Common myeloid progenitor, CD34-positive (primary cell): ENCODE measurements around the gene JAML.

Experiments used
- CTCF ChIA-PET: fragments of 350-600 bp; sonication (Branson Sonifier 250); formaldehyde crosslinking; loops from one replicate; lab custom pipeline; 2021; ENCODE audit warnings: antibody characterized with exemption; lab: Charles Lee
- POLR2A ChIA-PET: fragments of 350-600 bp; sonication (Branson Sonifier 250); formaldehyde crosslinking; loops from one replicate; lab custom pipeline; 2021; ENCODE audit warnings: antibody characterized with exemption; lab: Charles Lee
- DNase-seq, 3 donors: peaks; one replicate each; pipeline versions ENCODE4 v3.0.0 to v3.0.0-alpha.2; 2013
- H3K27ac ChIP-seq, 2 experiments: 1 replicate in 1 of 2; 2 replicates in 1 of 2; pipeline ENCODE4 v1.7.0; 2013; ENCODE audit warnings: inconsistent platforms in 2 of 2, low read length in 2 of 2, mild to moderate bottlenecking in 2 of 2, low read depth in 1 of 2, moderate library complexity in 1 of 2; ENCODE audit not compliant: severe bottlenecking in 2 of 2, insufficient read depth in 1 of 2, poor library complexity in 1 of 2
- H3K27me3 ChIP-seq, 5 experiments: replicated peaks in 2 of 5; 1 replicate in 3 of 5; 2 replicates in 2 of 5; pipeline versions ENCODE4 v1.6.1 to v1.7.0; 2013; ENCODE audit warnings: low read length in 4 of 5, mild to moderate bottlenecking in 2 of 5, moderate library complexity in 2 of 5, inconsistent platforms in 1 of 5; ENCODE audit not compliant: insufficient read depth in 5 of 5, control insufficient read depth in 4 of 5
- H3K36me3 ChIP-seq, 4 experiments: 1 replicate in 2 of 4; 2 replicates in 2 of 4; pipeline versions ENCODE4 v1.6.1 to v1.7.0; 2013; ENCODE audit warnings: low read length in 3 of 4, control low read depth in 1 of 4, mild to moderate bottlenecking in 1 of 4; ENCODE audit not compliant: control insufficient read depth in 4 of 4, insufficient read depth in 4 of 4
- H3K4me1 ChIP-seq, 4 experiments: 1 replicate in 3 of 4; 2 replicates in 1 of 4; pipeline versions ENCODE4 v1.6.1 to v1.7.1; 2013; ENCODE audit warnings: low read length in 3 of 4, mild to moderate bottlenecking in 3 of 4, control low read depth in 1 of 4, inconsistent platforms in 1 of 4, moderate library complexity in 1 of 4; ENCODE audit not compliant: control insufficient read depth in 4 of 4, insufficient read depth in 4 of 4; ENCODE audit errors: control extremely low read depth in 1 of 4
- H3K4me3 ChIP-seq, 7 experiments: 1 replicate in 4 of 7; 2 replicates in 3 of 7; pipeline versions ENCODE4 v1.5.1 to v1.7.0; 2013; ENCODE audit warnings: mild to moderate bottlenecking in 7 of 7, low read length in 6 of 7, moderate library complexity in 6 of 7, inconsistent platforms in 2 of 7, low read depth in 2 of 7, control low read depth in 1 of 7; ENCODE audit not compliant: insufficient read depth in 4 of 7, control insufficient read depth in 1 of 7; ENCODE audit errors: extremely low read depth in 1 of 7
- H3K9me3 ChIP-seq, 5 experiments: 1 replicate in 4 of 5; 2 replicates in 1 of 5; pipeline versions ENCODE4 v1.6.1 to v1.7.1; 2013; ENCODE audit warnings: low read length in 4 of 5, mild to moderate bottlenecking in 2 of 5, inconsistent platforms in 1 of 5, low read depth in 1 of 5, moderate library complexity in 1 of 5; ENCODE audit not compliant: control insufficient read depth in 4 of 5, insufficient read depth in 2 of 5; ENCODE audit errors: control extremely low read depth in 1 of 5
- WGBS: methylation state at CpG from one replicate; pipeline ENCODE4 v1.1.5; 2013; ENCODE audit not compliant: insufficient coverage; 5-methylcytosine and 5-hydroxymethylcytosine counted together

Gene JAML

GRCh38 chr11:118168316-118168715 lies 56.5 kb downstream of the JAML start:
- DNase-seq: no peak
- CTCF ChIA-PET: interaction anchor here (0.7 to 10.3 kb wide), 5 partner anchors 11 to 359 kb away, joined by 3 to 99 read pairs (median 8); no protein-coding TSS in a partner anchor
- no peak overlapping the region for H3K27ac ChIP-seq
- POLR2A ChIA-PET: no interaction called here
- H3K4me1 ChIP-seq: peaks cover 0 to 4% (median 3%) of the 10 kb centered on the region in 4 experiments
- no peaks in the 10 kb centered on the region for H3K36me3 ChIP-seq
- 97% methylated on average over 8 of the region's 8 CpGs for WGBS
- peaks cover 0 to 8% (median 0%) of the 10 kb centered on the region in 5 experiments for H3K27me3 ChIP-seq
- H3K4me3 ChIP-seq: no peak overlapping the region
- no peaks in the 10 kb centered on the region for H3K9me3 ChIP-seq

- ChIA-PET POLR2A (no interaction called here), CTCF (interaction anchor here (0.7 to 10.3 kb wide), 5 partner anchors 9 to 114 kb away, joined by 3 to 99 read pairs (median 4); partner anchors contain the start of gene SCN2B)
- Histone ChIP-seq H3K4me1 (peaks cover 0 to 4% (median 3%) of the 10 kb centered on the region in 4 experiments), H3K9me3 (no peaks in the 10 kb centered on the region), H3K27ac (no peak overlapping the region), H3K27me3 (peaks cover 0 to 8% (median 0%) of the 10 kb centered on the region in 5 experiments), H3K36me3 (no peaks in the 10 kb centered on the region), H3K4me3 (no peak overlapping the region)
- WGBS: 97% methylated on average over 12 of the region's 12 CpGs
- no peak for DNase-seq
Observed at GRCh38 chr11:118167906-118168305, 56.9 kb downstream of the JAML start.

DNA sequence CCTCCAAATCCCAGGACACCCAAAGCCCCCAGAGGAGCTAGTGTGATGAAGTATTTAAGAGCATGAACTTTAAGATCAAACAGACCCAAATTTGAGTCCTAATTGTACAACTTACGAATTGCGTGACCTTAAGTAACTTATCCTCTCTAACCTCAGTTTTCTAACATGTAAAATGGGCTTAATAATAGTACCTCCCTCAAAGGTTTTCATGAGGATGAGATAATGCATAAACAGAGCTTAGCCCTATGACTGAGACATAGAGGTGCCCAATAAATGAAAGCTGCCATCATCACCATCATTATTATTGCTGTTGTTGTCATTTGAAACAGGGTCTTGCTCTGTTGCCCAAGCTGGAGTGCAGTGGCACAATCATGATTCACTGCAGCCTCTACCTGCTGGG lies 57.6 kb downstream of the JAML start:
- H3K27me3 ChIP-seq: peaks cover 0 to 8% (median 0%) of the 10 kb centered on the region in 5 experiments
- H3K36me3 ChIP-seq: no peaks in the 10 kb centered on the region
- no peak overlapping the region for H3K4me3 ChIP-seq
- 100% methylated on average over 2 of the region's 2 CpGs for whole genome bisulfite sequencing
- no peaks in the 10 kb centered on the region for H3K9me3 ChIP-seq
- no peak overlapping the region for H3K27ac ChIP-seq
- POLR2A ChIA-PET: no interaction called here
- CTCF ChIA-PET: interaction anchor here (0.7 to 10.3 kb wide), 6 partner anchors 10 to 323 kb away, joined by 3 to 99 read pairs (median 4); partner anchors contain the start of gene SCN2B
- H3K4me1 ChIP-seq: peaks cover 0 to 4% (median 3%) of the 10 kb centered on the region in 4 experiments
- DNase-seq: no peak

DNA sequence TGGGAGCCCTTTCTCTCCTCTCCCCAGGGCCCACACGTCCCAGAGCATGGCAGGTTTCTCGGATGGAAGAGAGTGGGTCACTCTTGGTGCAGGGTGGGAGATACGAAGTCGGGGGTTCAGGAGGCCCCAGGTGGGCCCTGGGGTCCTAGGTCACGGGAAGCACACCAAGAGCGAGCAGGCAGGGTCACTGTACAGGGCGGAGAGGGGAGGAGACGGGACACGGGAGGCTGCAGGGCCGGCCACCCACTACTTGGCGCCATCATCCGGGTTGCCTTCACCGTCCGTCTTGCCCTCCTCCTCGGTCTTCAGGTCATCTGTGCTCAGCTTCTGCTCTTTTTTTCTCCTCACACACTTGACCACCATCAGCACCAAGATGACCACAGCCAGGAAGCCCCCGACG lies 58.2 kb downstream of the JAML start:
- WGBS: 94% methylated on average over 12 of the region's 17 CpGs
- H3K4me3 ChIP-seq: no peak overlapping the region
- no peak for DNase-seq
- H3K4me1 ChIP-seq: peaks cover 0 to 3% (median 1%) of the 10 kb centered on the region in 4 experiments
- peaks cover 0 to 8% (median 0%) of the 10 kb centered on the region in 5 experiments for H3K27me3 ChIP-seq
- no peak overlapping the region for H3K27ac ChIP-seq
- H3K36me3 ChIP-seq: no peaks in the 10 kb centered on the region
- ChIA-PET POLR2A (no interaction called here), CTCF (interaction anchor here (0.7 to 10.3 kb wide), 3 partner anchors 9 to 322 kb away, joined by 3 to 99 read pairs (median 4); no protein-coding TSS in a partner anchor)
- no peaks in the 10 kb centered on the region for H3K9me3 ChIP-seq

- POLR2A ChIA-PET: no interaction called here
- H3K9me3 ChIP-seq: no peaks in the 10 kb centered on the region
- 86% methylated on average over 1 of the region's 2 CpGs for WGBS
- H3K4me3 ChIP-seq: no peak overlapping the region
- no peak for DNase-seq
- CTCF ChIA-PET: interaction anchor here (0.9 to 10.3 kb wide), 4 partner anchors 7 to 93 kb away, joined by 4 to 99 read pairs (median 5); no protein-coding TSS in a partner anchor
- no peak overlapping the region for H3K27ac ChIP-seq
- H3K36me3 ChIP-seq: no peaks in the 10 kb centered on the region
- H3K27me3 ChIP-seq: peaks cover 0 to 8% (median 0%) of the 10 kb centered on the region in 5 experiments
- H3K4me1 ChIP-seq: no peaks in the 10 kb centered on the region
Observed at GRCh38 chr11:118164885-118165284, 59.9 kb downstream of the JAML start.

DNA sequence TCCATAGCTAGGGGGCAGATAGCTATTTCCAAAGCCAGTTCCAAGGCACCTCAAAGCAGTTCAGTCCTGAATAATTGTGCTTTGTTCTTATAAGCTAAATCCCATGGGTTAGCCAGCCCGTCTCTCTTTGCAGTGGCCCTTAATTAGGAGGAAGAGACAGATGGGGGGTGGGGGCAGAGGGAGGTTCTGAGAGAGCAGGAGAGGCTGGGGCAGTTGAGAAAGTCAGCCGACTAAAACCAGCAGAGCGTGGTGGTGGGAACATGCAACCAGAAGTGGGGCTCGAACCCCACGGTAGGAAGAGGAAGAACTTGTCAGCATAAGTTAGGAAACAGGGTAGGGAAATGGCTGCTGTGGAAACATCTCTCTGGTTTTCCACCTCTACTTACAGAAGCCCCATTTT lies 61.3 kb downstream of the JAML start:
- POLR2A ChIA-PET: no interaction called here

GRCh38 chr11:118162846-118163245 lies 62.0 kb downstream of the JAML start:
- Histone ChIP-seq H3K4me3 (no peak overlapping the region), H3K4me1 (no peaks in the 10 kb centered on the region), H3K9me3 (no peaks in the 10 kb centered on the region), H3K27ac (no peak overlapping the region), H3K36me3 (no peaks in the 10 kb centered on the region), H3K27me3 (peaks cover 0 to 8% (median 0%) of the 10 kb centered on the region in 5 experiments)
- DNase-seq: no peak
- POLR2A ChIA-PET: no interaction called here
- CTCF ChIA-PET: interaction anchor here (0.7 kb wide), 1 partner anchor 9 kb away, joined by 4 read pairs; no protein-coding TSS in a partner anchor
- 100% methylated on average over 1 of the region's 3 CpGs for WGBS

More for the DNA sequence above, 61.3 kb downstream of the JAML start:
- peaks cover 0 to 5% (median 0%) of the 10 kb centered on the region in 5 experiments for H3K27me3 ChIP-seq
- H3K27ac ChIP-seq: no peak overlapping the region
- no peak overlapping the region for H3K4me3 ChIP-seq
- CTCF ChIA-PET: interaction anchor here (0.7 to 1.7 kb wide), 3 partner anchors 8 to 35 kb away, joined by 3 to 4 read pairs (median 4); no protein-coding TSS in a partner anchor
- 75% methylated on average over 2 of the region's 5 CpGs for WGBS
- no peaks in the 10 kb centered on the region for H3K4me1 ChIP-seq
- no peak for DNase-seq
- no peaks in the 10 kb centered on the region for H3K36me3 ChIP-seq
- no peaks in the 10 kb centered on the region for H3K9me3 ChIP-seq
